Measurements from ENCODE around the gene HMGXB4. TPM values are rescaled to one million over a fixed set of nuclear protein-coding genes. Genes with fewer than 3 reads are reported as not detected.
A peak's percentile ranks its signal among the peaks of the same experiment; 100 is the strongest.

The HMGXB4 gene
- total and polyA plus RNA-seq, 4 donors = 4.0 to 9.9 (median 7.5) TPM

GRCh38 chr22:35327690-35328471, 70.6 kb downstream of the HMGXB4 start:
- Histone ChIP-seq H3K4me1 (ENCODE audit: control insufficient read depth in 4 of 4, insufficient read depth in 4 of 4, low read length in 3 of 4) (peaks cover 12 to 40% (median 26%) of the 10 kb centered on the region in 4 donors), H3K27ac (ENCODE audit: low read depth in 1 of 2, low read length in 2 of 2) (peak overlapping the region; percentile 89 to 92), H3K9me3 (ENCODE audit: control insufficient read depth in 4 of 4, low read length in 3 of 4) (no peaks in the 10 kb centered on the region), H3K4me3 (ENCODE audit: low read depth in 1 of 3, low read length in 3 of 3) (no peak overlapping the region), H3K27me3 (ENCODE audit: control insufficient read depth in 4 of 4, insufficient read depth in 4 of 4, low read length in 3 of 4) (no peaks in the 10 kb centered on the region), H3K36me3 (ENCODE audit: control insufficient read depth in 4 of 4, insufficient read depth in 3 of 4, low read depth in 1 of 4, low read length in 3 of 4) (peaks cover 21 to 50% (median 45%) of the 10 kb centered on the region in 4 donors), H3K9ac (ENCODE audit: low read depth in 1 of 2, low read length in 2 of 2) (no peak overlapping the region)
- TF ChIP-seq ATF3 (IDR thresholded peaks at IDR 0.05) = no peak
- no peak for TF ChIP-seq FOXA2 (IDR thresholded peaks at IDR 0.05)
- no peak for TF ChIP-seq YY1 (IDR thresholded peaks at IDR 0.05)
- no peak for TF ChIP-seq GABPA (IDR thresholded peaks at IDR 0.05 in 1 of 2, conservative IDR thresholded peaks at IDR 0.05 in 1 of 2)
- TF ChIP-seq FOXA1 (IDR thresholded peaks at IDR 0.05) = no peak
- TF ChIP-seq REST (IDR thresholded peaks at IDR 0.05) = no peak
- TF ChIP-seq SP1 (IDR thresholded peaks at IDR 0.05) = no peak
- no peak for TF ChIP-seq HNF4G (IDR thresholded peaks at IDR 0.05)
- TF ChIP-seq MAX (IDR thresholded peaks at IDR 0.05) = no peak
- TF ChIP-seq EGR1 (IDR thresholded peaks at IDR 0.05; ENCODE audit: low read depth in 2 of 2) = no peak
- TF ChIP-seq ZBTB33 (IDR thresholded peaks at IDR 0.05) = no peak
- 84% methylated on average over 21 of the region's 21 CpGs for WGBS
- DNase-seq (ENCODE audit: low spot score) = no peak

GRCh38 chr22:35328472-35328885, 71.2 kb downstream of the HMGXB4 start:
- Histone ChIP-seq H3K27me3 (ENCODE audit: control insufficient read depth in 4 of 4, insufficient read depth in 4 of 4, low read length in 3 of 4) (no peaks in the 10 kb centered on the region), H3K9ac (ENCODE audit: low read depth in 1 of 2, low read length in 2 of 2) (no peak overlapping the region), H3K36me3 (ENCODE audit: control insufficient read depth in 4 of 4, insufficient read depth in 3 of 4, low read depth in 1 of 4, low read length in 3 of 4) (peaks cover 24 to 50% (median 43%) of the 10 kb centered on the region in 4 donors), H3K4me1 (ENCODE audit: control insufficient read depth in 4 of 4, insufficient read depth in 4 of 4, low read length in 3 of 4) (peaks cover 12 to 40% (median 26%) of the 10 kb centered on the region in 4 donors), H3K9me3 (ENCODE audit: control insufficient read depth in 4 of 4, low read length in 3 of 4) (no peaks in the 10 kb centered on the region), H3K4me3 (ENCODE audit: low read depth in 1 of 3, low read length in 3 of 3) (no peak overlapping the region), H3K27ac (ENCODE audit: low read depth in 1 of 2, low read length in 2 of 2) (peak overlapping the region; percentile 89 to 92)
- 31% methylated on average over 15 of the region's 15 CpGs for WGBS
- peak; percentile 73 for DNase-seq (ENCODE audit: low spot score)
- TF ChIP-seq HNF4G (IDR thresholded peaks at IDR 0.05) (peak; percentile 81), GABPA (IDR thresholded peaks at IDR 0.05 in 1 of 2, conservative IDR thresholded peaks at IDR 0.05 in 1 of 2) (peak in 1 of 2 donors; percentile 71), RXRA (IDR thresholded peaks at IDR 0.05) (peak; percentile 94 to 98), REST (IDR thresholded peaks at IDR 0.05) (peak; percentile 32), JUND (IDR thresholded peaks at IDR 0.05) (peak; percentile 65 to 94), YY1 (IDR thresholded peaks at IDR 0.05) (peak; percentile 75), RAD21 (IDR thresholded peaks at IDR 0.05) (peak; percentile 50 to 62), SP1 (IDR thresholded peaks at IDR 0.05) (peak; percentile 95), EGR1 (IDR thresholded peaks at IDR 0.05; ENCODE audit: low read depth in 2 of 2) (peak in 1 of 2 donors; percentile 83), ATF3 (IDR thresholded peaks at IDR 0.05) (peak; percentile 93), NR2F2 (IDR thresholded peaks at IDR 0.05) (peak; percentile 84), MAX (IDR thresholded peaks at IDR 0.05) (peak; percentile 97), TAF1 (conservative IDR thresholded peaks at IDR 0.05) (no peak), CTCF (IDR thresholded peaks at IDR 0.05; ENCODE audit: low read depth, low read length, missing input control) (peak; percentile 11), HNF4A (conservative IDR thresholded peaks at IDR 0.05) (peak; percentile 93 to 94)

Measured in liver (tissue), 9 donors.